Forelimb muscle (tissue), 1 donor: ENCODE data around the gene ALDH16A1. TPM values are rescaled to one million over a fixed set of nuclear protein-coding genes. Genes with fewer than 3 reads are reported as not detected.
A peak's percentile ranks its signal among the peaks of the same experiment; 100 is the strongest.

ENCODE experiments used
- DNase-seq: peaks from one replicate; pipeline ENCODE4 v3.0.0-alpha.2; 2013; ENCODE audit warnings: low read depth
- polyA plus RNA-seq: library from polyadenylated mRNA; unstranded; fragments of 120-200 nt; gene quantifications from one replicate; pipeline ENCODE4 v1.2.1, GENCODE V29; 2013; ENCODE audit not compliant: insufficient read length

ALDH16A1 gene
- polyA plus RNA-seq: 10.1 TPM

- peak; percentile 94 for DNase-seq
Observed at GRCh38 chr19:49453013-49453756, at the start of gene ALDH16A1. TSS of gene ALDH16A1 (plus strand) at chr19:49453225. CDS start at chr19:49453332, 107 bp downstream.

- DNase-seq: no peak
Observed at GRCh38 chr19:49403404-49404187, 49.4 kb upstream of the ALDH16A1 start.

- DNase-seq: no peak
Observed at GRCh38 chr19:49407079-49407478, 45.9 kb upstream of the ALDH16A1 start.

- no peak for DNase-seq
Observed at GRCh38 chr19:49407482-49408015, 45.5 kb upstream of the ALDH16A1 start.

- DNase-seq: no peak
Observed at GRCh38 chr19:49408816-49409440, 44.1 kb upstream of the ALDH16A1 start.

DNA sequence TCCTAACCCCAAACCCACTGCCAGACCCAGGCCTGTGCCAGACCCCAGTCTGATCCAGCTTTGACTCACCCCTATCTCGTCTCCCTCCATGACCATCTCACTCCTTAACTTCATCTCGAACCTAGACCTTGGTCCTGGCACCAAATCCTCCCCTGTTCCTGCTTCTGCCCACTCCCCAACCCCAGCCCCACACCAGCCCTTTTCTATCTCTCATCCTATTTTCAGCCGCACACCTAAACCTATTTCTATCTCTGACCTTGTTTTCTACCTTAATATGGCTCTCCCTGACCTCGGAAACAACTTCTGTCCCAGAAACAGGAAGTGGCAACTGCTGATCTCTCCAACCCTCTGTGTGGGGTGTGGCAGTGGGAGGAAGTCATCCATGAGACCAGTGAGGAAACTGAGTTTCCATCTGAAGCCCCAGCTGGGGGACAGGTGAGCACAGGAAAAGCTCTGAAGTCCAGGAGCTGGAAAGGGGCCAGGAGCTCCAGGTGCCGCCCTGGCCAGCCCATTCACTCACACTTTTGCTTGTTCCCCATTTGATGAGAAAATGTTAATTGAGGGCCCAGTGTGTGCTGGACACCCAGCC is 43.5 kb upstream of the ALDH16A1 start:
- no peak for DNase-seq

- no peak for DNase-seq
Observed at GRCh38 chr19:49411681-49412326, 41.2 kb upstream of the ALDH16A1 start.

DNA sequence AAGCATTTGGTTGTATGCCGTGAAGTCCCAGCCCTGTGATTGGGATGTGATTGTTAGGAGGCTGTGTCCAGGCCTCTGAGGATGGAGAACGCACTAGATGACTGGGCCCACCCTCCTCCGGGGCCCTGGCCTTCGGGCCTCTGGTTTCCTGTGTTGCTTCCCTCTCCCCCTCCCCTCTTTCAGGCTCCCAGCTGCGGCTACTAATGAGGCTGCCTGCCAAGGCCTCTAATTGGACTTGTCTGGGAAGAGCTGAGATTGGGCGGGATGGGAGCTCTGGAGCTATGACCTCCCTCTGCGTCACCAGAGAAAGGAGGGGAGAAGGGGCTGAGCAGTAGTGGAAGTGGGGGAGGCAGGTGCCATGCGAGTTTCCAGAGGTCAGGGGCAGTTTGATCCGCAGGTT is 39.7 kb upstream of the ALDH16A1 start:
- peak; percentile 45 for DNase-seq

DNA sequence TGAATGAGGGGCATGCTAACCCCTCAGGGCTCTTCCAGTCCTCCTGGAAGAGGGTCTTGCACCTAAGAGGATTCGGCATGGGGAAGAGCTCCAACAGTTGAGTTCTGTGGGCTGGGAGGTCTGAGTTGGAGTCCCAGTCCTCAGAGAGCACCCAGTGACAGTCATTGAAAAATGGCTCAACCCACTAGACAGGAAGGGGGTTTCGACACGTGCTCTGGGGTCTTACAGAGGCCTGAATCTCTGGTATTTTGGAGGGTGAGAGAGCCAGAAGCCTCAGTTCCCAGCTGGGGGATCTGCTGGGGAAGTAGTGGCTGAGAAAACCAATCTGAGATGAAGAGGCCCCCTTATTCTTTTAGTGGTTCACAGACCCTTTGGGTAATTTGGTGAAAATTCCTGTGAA is 38.8 kb upstream of the ALDH16A1 start:
- no peak for DNase-seq

DNA sequence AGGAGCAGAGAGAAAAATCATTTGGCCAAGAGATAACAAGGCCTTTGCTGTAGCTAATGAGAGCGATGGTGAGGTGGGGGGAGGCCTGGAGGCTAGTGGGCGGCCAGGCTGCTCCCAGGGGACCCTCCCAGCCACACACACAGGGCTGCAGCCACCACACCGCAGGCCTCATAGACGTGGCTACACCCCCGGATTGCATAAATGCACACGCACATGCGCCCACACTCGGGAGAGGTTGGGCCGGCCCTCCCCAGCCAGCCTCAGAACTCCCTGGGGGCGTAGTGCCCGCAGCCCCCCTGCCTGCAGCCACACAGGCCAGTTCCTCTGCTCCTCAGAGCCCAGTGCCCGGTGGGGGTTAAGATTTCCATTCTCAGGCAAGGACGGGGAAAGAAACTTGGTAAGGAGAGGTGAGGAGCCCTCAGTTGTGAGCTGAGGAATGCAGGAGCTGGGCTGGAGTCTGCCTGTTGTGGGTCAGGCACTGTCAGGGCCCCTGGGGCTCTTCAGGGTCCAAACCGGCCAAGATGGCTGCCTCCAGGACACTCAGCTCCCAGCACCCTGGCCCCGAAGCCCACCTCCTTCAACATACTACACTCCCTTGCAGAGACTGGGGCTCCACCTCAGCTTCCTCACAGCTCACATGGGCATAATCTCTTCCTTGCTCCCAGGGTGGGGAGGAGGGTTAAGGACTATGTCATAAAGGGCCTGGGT is 37.8 kb upstream of the ALDH16A1 start:
- no peak for DNase-seq

DNA sequence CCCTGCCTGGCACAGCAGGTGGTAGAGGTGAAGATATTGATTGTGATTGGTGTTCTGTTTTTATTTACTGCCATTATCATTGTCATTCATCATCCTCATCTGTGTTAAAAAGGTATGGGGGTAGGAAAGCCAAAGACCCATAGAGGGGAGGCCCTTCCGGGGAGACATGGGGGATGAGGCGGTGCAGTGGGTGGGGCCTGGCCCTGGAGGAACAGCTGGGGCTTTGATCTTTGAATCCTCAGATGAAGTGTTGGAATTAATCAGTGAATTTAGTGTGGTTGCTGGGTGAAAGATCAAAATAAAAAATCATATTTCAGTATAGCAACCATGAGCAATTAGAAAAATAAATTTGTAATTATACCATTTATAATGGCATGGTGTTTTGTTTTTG is 37.2 kb upstream of the ALDH16A1 start:
- no peak for DNase-seq

GRCh38 chr19:49417088-49417487 is 35.9 kb upstream of the ALDH16A1 start:
- no peak for DNase-seq

DNA sequence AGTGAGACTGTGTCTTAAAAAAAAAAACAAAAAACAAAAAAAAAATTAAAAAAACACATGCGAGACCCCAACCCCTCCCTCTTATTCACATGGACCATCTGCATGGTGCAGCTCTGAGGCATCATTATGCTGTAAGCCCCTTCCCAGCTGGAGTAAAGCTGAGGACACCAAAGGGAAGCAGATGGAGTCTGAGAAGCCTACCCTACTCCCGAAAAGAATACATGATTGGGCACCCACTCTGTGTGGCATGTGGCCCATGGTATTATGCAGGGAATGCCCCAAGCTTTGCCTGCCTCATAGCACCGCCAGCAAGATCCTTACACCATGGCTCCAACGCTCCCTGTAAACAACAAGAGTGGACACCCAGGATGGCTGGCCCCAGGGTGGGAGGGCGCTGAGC is 34.5 kb upstream of the ALDH16A1 start:
- no peak for DNase-seq

DNA sequence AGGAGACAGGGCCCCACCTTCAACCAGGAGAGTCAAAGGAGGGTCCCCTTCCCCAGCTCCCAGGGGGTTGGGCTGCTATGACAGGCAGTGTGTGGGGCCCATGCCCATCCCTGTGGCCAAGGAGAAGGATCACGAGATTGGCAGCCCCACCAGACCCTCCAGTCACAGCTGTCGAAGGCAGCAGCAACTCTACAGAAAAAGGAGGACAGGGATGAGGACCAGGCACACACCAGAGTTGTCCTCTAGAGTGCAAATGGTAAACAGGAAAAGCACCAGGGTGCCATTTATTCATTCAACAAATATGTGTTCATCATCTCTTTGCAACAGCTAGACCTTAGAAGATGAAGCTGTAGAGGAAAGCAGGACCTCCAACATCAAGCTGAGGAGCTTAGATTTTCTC is 33.9 kb upstream of the ALDH16A1 start:
- DNase-seq: no peak

DNA sequence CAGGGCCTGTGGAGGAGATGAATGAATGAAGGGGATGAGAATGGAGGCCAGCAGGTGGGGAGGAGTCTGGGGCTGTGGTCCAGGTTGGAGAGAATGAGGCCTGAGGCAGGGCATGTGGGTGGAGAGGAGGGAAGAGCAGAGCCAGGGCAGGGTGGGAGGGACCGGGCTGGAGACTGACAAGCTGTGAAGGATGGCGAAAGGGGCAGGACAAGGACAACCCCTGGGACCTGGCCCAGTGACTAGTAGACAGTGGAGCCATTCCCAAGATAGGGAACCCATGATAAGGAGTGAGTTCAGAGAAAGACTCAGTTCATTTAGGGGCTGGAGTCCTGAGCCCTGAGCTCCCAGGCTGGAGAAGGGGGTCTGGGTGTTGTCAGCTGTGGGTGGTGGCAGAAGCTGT is 32.8 kb upstream of the ALDH16A1 start:
- no peak for DNase-seq

- no peak for DNase-seq
Observed at GRCh38 chr19:49421039-49421877, 31.8 kb upstream of the ALDH16A1 start.

- DNase-seq: no peak
Observed at GRCh38 chr19:49421878-49422202, 31.2 kb upstream of the ALDH16A1 start.

GRCh38 chr19:49422407-49423070 is 30.5 kb upstream of the ALDH16A1 start:
- no peak for DNase-seq
